OCI-LY1 (cell line): ENCODE measurements around the gene MAP3K8.

Source experiments
- H2AFZ ChIP-seq: fragments of 200-600 bp; sonication (generic), shearing (Covaris generic); 2 replicates; pipeline ENCODE4 v1.6.0; 2014; ENCODE audit warnings: antibody characterized with exemption, mild to moderate bottlenecking, low read length
- H3F3A ChIP-seq: fragments of 200-600 bp; sonication (generic), shearing (Covaris generic); 2 replicates; pipeline ENCODE4 v1.6.0; 2014; ENCODE audit warnings: mild to moderate bottlenecking, antibody characterized with exemption, low read length, moderate library complexity; ENCODE audit not compliant: insufficient read depth
- H3K27ac ChIP-seq: fragments of 200-600 bp; sonication (generic); 2 replicates; pipeline ENCODE4 v1.5.1; 2014; ENCODE audit warnings: low read length, mixed run types, mild to moderate bottlenecking, low read depth; ENCODE audit not compliant: poor library complexity, severe bottlenecking
- H3K27me3 ChIP-seq: fragments of 200-600 bp; sonication (generic); 2 replicates; pipeline ENCODE4 v1.6.0; 2014; ENCODE audit warnings: antibody characterized with exemption, mild to moderate bottlenecking, low read length, moderate library complexity; ENCODE audit not compliant: insufficient read depth
- H3K36me3 ChIP-seq: fragments of 200-600 bp; sonication (generic); 2 replicates; pipeline ENCODE4 v1.6.1; 2014; ENCODE audit warnings: mild to moderate bottlenecking, antibody characterized with exemption, low read length, moderate library complexity, mixed read lengths; ENCODE audit not compliant: insufficient read depth
- H3K4me1 ChIP-seq: fragments of 200-600 bp; sonication (generic); 2 replicates; pipeline ENCODE4 v1.5.1; 2014; ENCODE audit warnings: mild to moderate bottlenecking, low read length, moderate library complexity; ENCODE audit not compliant: insufficient read depth, severe bottlenecking
- H3K4me2 ChIP-seq: fragments of 200-600 bp; sonication (generic), shearing (Covaris generic); 2 replicates; pipeline ENCODE4 v1.6.1; 2014; ENCODE audit warnings: low read length
- H3K4me3 ChIP-seq: fragments of 200-600 bp; sonication (generic); 2 replicates; pipeline ENCODE4 v1.5.1; 2014; ENCODE audit warnings: low read length, low read depth, mild to moderate bottlenecking, mixed read lengths; ENCODE audit not compliant: poor library complexity, severe bottlenecking
- H3K79me2 ChIP-seq: fragments of 200-600 bp; shearing (Covaris generic); 2 replicates; pipeline ENCODE4 v1.6.1; 2016; ENCODE audit warnings: mixed run types, low read length, mixed read lengths; ENCODE audit not compliant: insufficient read depth
- H3K9ac ChIP-seq: fragments of 200-600 bp; sonication (generic), shearing (Covaris generic); 2 replicates; pipeline ENCODE4 v1.6.1; 2014; ENCODE audit warnings: mild to moderate bottlenecking, low read length, mixed read lengths
- H3K9me2 ChIP-seq: fragments of 200-600 bp; sonication (generic), shearing (Covaris generic); 2 replicates; pipeline ENCODE4 v1.6.1; 2014; ENCODE audit warnings: low read depth, mild to moderate bottlenecking, low read length, mixed read lengths
- H3K9me3 ChIP-seq: fragments of 200-600 bp; shearing (Covaris generic); 2 replicates; pipeline ENCODE4 v1.6.1; 2014; ENCODE audit warnings: low read length, mixed read lengths
- H4K20me1 ChIP-seq: fragments of 200-600 bp; sonication (generic), shearing (Covaris generic); 2 replicates; pipeline ENCODE4 v1.6.0; 2016; ENCODE audit warnings: mild to moderate bottlenecking, low read length; ENCODE audit not compliant: insufficient read depth
- EZH2 ChIP-seq: fragments of 200-600 bp; sonication (generic), shearing (Covaris generic); IDR thresholded peaks from 2 replicates; pipeline ENCODE4 v1.8.0; 2017; ENCODE audit warnings: borderline replicate concordance, mixed run types, mild to moderate bottlenecking, antibody characterized with exemption, low read length, moderate library complexity, mixed read lengths
- TF ChIP-seq, protein P1 (sequence below): fragments of 200-600 bp; sonication (generic), shearing (Covaris generic); IDR thresholded peaks from 2 replicates; pipeline ENCODE4 v1.5.1; 2017; ENCODE audit warnings: mild to moderate bottlenecking, antibody characterized with exemption, low read length, moderate library complexity, mixed read lengths

The MAP3K8 gene

DNA sequence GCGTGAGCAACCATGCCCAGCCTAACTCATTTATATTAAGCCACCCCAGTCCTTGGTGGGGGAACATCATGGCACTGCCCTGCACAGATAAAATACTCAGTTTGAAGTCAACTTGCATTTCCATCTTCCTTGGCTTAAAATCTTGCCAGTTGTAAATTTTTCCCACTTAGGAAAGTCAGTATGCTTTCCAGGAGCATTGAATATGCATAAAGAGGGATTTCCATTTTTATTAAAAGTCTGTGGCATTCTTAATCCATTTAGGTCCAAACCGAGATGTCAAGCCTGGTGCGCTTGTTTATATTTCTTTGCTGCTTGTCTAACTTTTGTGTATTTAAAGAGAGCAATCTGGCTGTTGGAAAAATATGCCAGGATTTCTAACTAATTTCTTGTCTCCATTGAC, 26.1 kb downstream of the MAP3K8 start:
- Histone ChIP-seq H3K27me3 (no peaks in the 10 kb centered on the region), H3K4me3 (no peak overlapping the region), H3K9me2 (no peaks in the 10 kb centered on the region), H3F3A (no peaks in the 10 kb centered on the region), H3K9me3 (no peaks in the 10 kb centered on the region), H2AFZ (no peak overlapping the region), H3K4me1 (peaks cover 20% of the 10 kb centered on the region), H3K79me2 (no peaks in the 10 kb centered on the region), H3K4me2 (no peak overlapping the region), H4K20me1 (no peaks in the 10 kb centered on the region), H3K9ac (no peak overlapping the region), H3K36me3 (peaks cover 50% of the 10 kb centered on the region; the same call in 1 of the 2 replicates), H3K27ac (no peak overlapping the region)
- TF ChIP-seq, protein P1, sequence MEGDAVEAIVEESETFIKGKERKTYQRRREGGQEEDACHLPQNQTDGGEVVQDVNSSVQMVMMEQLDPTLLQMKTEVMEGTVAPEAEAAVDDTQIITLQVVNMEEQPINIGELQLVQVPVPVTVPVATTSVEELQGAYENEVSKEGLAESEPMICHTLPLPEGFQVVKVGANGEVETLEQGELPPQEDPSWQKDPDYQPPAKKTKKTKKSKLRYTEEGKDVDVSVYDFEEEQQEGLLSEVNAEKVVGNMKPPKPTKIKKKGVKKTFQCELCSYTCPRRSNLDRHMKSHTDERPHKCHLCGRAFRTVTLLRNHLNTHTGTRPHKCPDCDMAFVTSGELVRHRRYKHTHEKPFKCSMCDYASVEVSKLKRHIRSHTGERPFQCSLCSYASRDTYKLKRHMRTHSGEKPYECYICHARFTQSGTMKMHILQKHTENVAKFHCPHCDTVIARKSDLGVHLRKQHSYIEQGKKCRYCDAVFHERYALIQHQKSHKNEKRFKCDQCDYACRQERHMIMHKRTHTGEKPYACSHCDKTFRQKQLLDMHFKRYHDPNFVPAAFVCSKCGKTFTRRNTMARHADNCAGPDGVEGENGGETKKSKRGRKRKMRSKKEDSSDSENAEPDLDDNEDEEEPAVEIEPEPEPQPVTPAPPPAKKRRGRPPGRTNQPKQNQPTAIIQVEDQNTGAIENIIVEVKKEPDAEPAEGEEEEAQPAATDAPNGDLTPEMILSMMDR: no peak
- TF ChIP-seq EZH2: no peak

- H3K9me3 ChIP-seq: no peaks in the 10 kb centered on the region
- no peak overlapping the region for H3K9ac ChIP-seq
- peaks cover 48% of the 10 kb centered on the region; the same call in 1 of the 2 replicates for H3K36me3 ChIP-seq
- no peaks in the 10 kb centered on the region for H3K9me2 ChIP-seq
- no peaks in the 10 kb centered on the region for H3F3A ChIP-seq
- peak overlapping the region; percentile 31 for H3K27ac ChIP-seq
- no peaks in the 10 kb centered on the region for H4K20me1 ChIP-seq
- no peaks in the 10 kb centered on the region for H3K4me1 ChIP-seq
- TF ChIP-seq EZH2: no peak
- TF ChIP-seq, protein P1: no peak
- H3K4me2 ChIP-seq: no peak overlapping the region
- no peak overlapping the region for H3K4me3 ChIP-seq
- no peak overlapping the region for H2AFZ ChIP-seq
- no peaks in the 10 kb centered on the region for H3K79me2 ChIP-seq
- no peaks in the 10 kb centered on the region for H3K27me3 ChIP-seq
Observed at GRCh38 chr10:30462513-30462912, 28.5 kb downstream of the MAP3K8 start.

- no peak overlapping the region for H3K4me2 ChIP-seq
- no peaks in the 10 kb centered on the region for H3K79me2 ChIP-seq
- no peak for TF ChIP-seq EZH2
- TF ChIP-seq, protein P1: no peak
- no peak overlapping the region for H3K9ac ChIP-seq
- peaks cover 7% of the 10 kb centered on the region for H3K4me1 ChIP-seq
- H3K9me3 ChIP-seq: no peaks in the 10 kb centered on the region
- H4K20me1 ChIP-seq: no peaks in the 10 kb centered on the region
- no peaks in the 10 kb centered on the region for H3K27me3 ChIP-seq
- H3F3A ChIP-seq: no peaks in the 10 kb centered on the region
- peaks cover 33% of the 10 kb centered on the region; the same call in 1 of the 2 replicates for H3K36me3 ChIP-seq
- H2AFZ ChIP-seq: no peak overlapping the region
- no peak overlapping the region for H3K4me3 ChIP-seq
- no peaks in the 10 kb centered on the region for H3K9me2 ChIP-seq
- H3K27ac ChIP-seq: no peak overlapping the region
Observed at GRCh38 chr10:30463944-30464451, 30.0 kb downstream of the MAP3K8 start.
